Activated CD4-positive, alpha-beta T cell treated with anti-CD3 and anti-CD28 coated beads, Interleukin-2, amount 50 U/mL, for 1 hour (primary cell): ENCODE results near the gene NT5DC4.
A peak's percentile ranks its signal among the peaks of the same experiment; 100 is the strongest.

Source experiments
- DNase-seq: peaks from one replicate; pipeline ENCODE4 v3.0.0-alpha.2; 2020

Gene NT5DC4

DNA sequence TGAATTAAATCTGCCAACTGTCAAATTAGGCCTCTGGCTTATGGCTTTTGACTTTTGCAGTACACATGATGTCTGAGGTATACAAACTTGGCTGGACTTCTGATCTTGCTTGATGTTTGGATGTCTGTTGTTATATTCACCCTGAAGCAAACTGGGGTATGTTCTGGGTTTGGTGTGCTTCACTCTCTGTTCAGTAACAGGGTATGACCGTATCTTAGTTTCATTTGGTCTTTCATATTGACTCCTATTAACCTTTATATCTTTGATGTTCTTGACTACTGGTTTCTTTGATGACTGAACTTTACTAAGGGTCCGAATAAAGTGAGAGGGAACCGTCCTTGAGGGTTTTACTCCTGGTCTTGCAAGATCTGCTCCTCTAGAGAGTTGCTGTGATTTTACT lies 35.4 kb downstream of the NT5DC4 start:
- no peak for DNase-seq

DNA sequence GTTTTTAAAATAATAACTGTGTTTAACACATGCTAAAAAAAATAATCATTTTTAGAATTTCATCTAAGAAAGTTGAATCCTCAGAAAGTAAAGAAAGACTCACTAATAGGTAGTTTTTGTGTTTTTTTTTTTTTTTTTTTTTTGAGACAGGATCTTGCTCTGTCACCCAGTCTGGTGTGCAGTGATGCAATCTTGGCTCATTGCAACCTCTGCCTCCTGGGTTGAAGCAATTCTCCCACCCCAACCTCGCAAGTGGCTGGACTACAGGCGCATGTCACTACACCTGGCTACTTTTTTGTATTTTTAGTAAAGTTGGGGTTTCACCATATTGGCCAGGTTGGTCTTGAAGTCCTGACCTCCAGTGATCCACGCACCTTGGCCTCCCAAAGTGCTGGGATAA lies 36.4 kb downstream of the NT5DC4 start:
- DNase-seq: no peak

DNA sequence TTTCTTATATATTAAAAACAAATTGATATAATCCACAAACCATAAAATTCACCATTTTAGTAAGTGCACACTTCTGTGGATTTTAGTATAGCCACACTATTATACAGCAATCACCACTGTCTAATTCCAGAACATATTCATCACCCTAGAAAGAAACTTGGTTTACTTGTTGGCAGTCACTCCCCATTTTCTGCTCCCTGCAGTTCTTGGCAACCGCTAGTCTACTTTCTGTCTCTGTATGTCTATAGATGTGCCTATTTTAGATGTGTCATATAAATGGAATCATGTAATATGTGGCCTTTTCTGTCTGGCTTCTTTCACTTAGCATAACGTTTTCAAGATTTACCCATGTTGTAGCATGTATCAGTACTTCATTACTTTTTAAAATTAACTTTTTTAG lies 37.9 kb downstream of the NT5DC4 start:
- DNase-seq: no peak

DNA sequence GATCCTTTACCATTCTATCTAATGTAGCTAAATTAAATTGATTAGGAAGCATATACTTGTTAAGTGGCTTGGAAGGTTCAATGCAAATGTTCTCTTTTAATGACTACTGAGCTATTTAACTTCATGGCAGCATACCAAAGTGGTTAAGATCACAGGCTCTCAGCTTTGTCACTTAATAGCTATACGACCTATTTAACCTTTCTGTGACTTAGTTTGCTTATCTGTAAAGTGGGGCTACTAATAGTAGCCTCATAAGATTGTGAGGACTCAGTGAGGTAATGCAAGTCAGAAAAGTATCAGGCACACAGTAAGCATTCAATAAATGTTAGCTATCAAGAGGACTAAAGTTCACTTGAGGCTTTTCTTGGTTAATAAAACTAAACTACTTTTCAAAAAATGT lies 39.3 kb downstream of the NT5DC4 start:
- DNase-seq: no peak

DNA sequence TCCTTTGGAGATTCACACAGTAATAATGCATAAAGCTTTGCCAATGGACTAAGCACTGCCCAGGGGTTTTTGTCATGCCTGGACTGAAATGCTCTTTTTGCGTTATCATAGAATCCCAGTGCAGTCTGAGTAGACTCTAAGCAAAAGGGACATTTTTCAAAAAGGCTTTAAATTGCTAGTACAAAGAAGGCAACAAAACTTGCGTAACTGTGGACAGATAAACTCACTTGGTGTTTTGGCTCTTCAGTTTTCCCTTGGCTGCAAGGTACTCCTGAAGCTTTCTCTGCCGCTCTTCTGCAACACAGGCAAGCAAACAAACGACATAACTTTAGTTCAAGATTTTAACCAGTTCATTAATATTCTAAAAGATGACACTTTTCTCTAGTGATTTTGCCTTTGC lies 41.5 kb downstream of the NT5DC4 start:
- no peak for DNase-seq

DNA sequence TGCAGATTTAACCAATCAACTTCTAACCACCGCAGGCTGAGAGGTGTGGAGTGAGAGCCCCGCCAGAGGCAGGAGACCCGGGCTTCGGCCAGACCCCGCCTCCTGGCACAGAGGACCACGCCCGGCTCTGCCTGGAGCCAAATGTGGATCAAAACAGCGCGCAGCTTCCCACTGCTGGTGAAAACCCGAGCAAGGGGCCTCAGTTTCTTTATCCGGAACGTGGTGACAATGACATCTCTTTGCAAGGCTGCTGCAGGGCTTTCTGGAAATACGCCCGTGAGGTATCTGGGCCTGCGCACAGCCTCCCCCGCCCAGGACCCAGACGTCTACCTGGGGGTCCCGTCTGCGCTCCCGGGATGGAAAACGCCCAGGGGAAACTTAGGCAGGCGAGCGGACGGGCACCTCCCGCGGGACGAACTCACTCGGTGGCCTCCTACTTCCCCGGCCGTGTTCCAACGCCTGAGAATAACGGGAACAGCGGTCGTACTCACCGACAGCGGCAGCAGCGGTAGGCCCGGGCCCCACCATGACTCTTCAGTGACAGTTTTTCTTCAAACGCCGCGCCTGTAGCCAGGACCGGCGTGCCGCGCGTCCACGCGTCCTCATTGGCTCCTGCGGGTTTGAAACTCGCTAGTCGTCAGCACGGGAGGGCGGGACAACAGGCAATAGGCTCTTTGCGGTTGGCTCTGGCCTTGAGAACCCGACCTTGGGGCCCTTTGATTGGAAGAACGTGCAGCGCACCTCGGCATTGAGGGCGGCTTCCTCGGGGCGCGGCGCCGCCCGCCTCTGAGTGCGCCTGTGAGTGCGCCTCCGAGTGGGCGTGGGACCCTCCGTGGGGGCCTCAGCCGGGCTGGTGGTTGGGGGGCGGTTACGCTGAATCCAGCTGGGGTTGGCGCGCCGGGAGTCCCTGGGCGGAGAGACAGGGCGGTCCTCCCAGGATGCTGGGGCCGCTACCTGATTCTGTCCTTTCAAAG lies 43.5 kb downstream of the NT5DC4 start, which contains the start of gene CKAP2L:
Gene CKAP2L, minus strand, starts transcription at position 539 of the 974 bp plus-strand sequence. Its CDS starts 11 bp downstream, at position 528.
- DNase-seq: peak; percentile 94

DNA sequence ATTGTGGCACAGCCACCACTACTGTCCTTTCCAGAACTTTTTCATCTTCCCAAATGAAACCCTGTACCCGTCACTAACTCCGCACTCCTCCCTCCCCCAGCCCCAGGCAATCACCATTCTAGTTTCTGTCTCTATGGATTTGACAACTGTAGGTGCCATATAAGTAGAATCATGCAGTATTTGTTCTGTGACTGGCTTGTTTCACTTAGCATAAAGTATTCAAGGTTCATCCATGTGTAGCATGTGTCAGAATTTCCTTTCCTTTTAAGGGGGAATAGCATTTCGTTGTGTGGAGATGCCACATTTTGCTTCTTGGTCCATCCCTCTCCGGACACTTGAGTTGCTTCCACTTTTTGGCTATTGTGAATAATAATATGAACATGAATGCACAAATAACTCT lies 44.4 kb downstream of the NT5DC4 start:
- no peak for DNase-seq

DNA sequence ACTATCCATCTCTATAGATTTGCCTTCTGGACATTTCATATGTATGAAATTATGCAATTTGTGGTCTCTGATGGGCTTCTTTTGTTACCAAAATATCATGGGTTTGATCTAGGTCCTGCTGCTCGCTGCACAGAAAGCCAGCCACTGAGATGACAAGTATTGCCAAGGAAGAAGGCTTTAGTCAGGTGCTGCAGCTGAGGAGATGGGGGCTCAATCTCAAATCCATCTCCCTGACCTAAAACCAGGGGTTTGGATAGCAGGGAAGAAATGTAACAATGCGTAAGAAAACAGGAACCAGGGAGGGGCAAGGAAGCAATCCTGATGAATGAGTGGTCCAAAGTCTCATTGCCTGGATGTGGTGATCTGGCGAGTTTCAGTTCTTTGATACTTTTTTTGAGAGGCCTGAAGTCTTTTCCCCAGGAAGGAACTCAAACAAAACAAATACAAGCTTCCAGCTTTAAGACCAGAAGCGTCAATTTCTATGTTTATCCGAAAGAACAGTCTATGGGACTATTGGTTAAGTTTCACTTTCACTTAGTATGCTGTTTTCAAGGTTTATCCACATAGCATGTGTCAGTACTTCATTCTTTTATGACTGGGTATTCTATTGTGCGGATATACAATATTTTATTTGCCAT lies 47.0 kb downstream of the NT5DC4 start:
- no peak for DNase-seq

DNA sequence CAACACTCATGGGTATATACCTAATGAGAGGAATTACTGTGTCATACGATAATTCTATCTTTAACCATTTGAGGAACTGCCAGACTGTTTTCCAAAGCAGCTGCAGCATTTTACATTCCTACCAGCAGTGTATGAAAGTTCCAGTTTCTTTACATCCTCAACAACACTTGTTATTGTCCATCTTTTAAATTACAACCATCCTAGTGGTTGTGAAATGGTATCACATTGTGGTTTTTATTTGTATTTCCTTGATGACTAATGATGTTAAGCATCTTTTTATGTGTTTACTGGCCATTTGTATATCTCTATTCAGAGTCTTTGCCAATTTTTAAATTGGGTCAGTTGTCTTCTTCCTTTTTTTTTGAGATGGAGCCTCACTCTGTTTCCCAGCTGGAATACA lies 47.6 kb downstream of the NT5DC4 start:
- DNase-seq: no peak

DNA sequence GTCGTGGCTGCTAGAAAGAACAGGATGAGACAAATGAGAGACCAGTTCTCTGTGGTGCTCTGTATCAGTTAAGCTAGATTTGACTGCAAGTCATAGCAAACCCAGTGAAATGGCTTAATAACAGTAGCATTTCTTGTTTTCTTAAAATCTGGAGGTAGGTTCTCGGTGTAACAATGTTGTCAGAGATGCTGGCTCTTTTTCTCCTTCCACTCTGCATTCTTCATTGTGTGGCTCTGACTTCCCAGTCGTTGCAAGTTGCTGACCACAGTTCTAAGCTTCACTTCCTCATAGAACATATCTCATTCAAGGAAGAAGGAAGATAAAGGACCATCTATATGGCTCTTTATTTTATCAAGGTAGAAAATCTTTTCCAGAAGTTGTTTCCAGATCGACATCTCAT lies 51.5 kb downstream of the NT5DC4 start:
- DNase-seq: no peak

DNA sequence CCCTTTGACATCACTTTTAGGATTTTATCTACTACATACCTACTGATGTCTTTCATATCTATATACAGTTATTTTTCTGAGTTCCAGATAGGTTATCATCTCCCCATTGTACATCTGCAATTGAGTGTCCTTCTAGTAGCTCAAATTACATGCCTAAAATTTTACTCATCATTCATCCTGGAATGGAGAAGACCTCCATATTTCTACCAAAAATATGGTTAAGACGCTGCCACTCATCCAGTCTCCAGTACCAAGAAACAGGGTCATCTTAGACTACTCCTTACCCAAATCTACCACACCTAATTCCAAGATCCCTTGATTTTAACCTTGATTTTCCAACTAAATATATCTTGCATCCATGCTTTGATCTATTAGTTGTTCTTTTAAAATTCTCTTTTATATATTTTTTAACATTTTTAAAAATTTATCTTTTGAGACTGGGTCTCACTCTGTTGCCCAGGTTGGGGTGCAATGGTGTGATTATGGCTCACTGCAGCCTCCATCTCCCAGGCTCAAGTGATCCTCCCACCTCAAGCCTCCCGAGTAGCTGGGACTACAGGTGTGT lies 52.2 kb downstream of the NT5DC4 start:
- no peak for DNase-seq

DNA sequence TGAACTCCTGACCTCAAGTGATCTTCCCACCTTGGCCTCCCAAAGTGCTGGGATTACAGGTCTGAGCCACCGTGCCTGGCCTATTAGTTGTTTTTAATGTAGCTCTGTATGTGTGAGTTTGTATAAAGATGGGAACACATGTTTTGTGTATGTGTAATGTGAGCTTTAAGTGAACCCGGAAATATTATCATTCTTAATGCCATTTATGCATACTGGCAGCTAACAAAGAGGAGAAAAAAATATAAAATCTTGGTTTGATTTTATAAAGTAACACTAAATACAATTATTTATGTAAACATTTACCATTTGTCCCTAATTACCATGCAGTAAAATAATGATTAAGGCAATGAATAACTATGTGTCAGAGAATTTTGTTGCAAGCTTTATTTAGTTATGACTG lies 52.7 kb downstream of the NT5DC4 start:
- DNase-seq: no peak

DNA sequence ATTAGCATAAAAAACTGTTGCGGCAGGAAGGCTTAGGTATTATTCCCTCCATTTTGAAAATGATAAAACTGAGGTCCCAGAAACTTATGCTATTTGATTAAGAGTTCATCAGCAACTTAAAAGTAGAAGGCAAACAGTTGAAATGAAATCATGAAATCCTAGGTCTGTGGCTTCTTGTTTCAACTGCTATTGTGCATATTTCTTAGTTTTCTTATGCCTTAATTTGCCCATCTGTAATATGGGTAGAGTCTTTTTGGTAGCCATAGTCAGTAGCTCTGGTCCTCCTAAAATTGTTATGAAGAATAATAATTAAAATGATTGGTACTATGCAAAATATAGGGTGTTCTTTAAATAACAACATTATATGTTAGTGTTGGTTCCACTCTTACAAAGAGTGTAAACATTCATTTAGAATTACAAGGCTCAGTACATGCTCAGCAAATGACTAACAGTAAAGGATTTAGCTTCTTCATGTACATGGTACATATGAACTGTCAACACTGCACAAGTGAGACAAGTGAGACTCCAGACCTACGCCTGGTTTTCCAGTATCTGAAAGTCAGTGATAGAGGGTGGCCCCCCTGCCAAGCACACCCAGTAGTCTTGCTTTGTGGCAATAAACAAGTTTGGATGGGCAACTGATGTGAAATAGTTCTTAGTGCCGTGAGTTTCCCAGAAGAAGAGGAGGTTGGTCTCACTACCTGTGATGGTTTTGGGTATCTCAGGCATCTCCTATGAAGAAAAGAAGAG lies 53.9 kb downstream of the NT5DC4 start:
- DNase-seq: no peak

DNA sequence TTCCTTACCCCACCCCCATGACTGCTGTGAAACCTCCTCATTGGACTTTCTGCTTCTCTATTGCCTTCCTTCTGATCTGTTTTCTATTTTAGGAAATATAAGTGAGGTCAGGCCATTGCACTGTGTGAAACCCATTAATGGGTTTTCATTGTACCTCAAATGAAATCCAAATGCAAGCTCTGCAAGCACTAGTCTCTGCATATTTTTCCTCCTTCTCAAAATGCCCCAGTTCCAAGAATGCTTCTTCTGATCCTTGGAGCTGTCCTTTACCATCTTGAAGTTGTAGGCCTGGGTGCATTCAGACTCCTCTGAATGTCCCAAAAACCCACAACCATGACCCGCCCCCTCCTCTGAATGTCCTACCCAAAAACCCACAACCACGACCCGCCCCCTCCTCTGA lies 55.3 kb downstream of the NT5DC4 start:
- no peak for DNase-seq

DNA sequence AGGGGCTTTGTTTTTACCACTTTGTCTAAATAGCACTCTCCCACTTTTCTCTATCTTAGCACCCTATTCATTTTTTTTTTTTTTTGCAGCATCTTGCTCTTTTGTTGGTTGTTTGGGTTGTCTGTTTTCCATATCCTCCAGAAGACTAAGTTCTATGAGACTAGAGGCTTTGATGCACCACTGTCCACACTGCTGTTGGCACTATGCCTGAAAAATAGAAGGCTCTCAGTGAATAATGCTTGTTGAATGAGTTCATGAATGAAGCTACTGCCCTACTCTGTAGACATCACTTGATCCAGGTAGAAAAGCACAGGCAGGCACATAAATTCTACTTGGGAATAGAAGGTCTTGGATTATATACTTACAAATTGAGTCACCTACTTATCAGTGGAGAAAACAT lies 56.2 kb downstream of the NT5DC4 start:
- DNase-seq: no peak

DNA sequence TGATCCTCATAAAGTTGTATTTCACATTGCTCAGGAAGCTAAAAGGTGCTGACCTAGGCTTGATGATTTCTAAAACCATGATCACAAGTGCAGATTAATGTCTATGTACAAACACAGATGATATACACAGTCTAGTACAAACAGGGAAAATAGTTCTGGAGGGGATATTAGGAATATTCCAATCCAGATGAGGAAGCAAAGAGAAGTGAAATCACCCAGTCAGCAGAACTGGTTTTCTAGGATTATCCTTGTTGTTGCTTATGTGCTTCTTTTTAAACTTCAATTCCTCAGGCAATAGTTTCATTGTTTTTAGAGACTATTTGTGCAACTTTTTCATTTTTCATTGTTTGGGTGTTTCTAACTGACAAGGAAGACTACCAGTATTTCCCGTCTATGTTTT lies 58.8 kb downstream of the NT5DC4 start:
- DNase-seq: no peak

DNA sequence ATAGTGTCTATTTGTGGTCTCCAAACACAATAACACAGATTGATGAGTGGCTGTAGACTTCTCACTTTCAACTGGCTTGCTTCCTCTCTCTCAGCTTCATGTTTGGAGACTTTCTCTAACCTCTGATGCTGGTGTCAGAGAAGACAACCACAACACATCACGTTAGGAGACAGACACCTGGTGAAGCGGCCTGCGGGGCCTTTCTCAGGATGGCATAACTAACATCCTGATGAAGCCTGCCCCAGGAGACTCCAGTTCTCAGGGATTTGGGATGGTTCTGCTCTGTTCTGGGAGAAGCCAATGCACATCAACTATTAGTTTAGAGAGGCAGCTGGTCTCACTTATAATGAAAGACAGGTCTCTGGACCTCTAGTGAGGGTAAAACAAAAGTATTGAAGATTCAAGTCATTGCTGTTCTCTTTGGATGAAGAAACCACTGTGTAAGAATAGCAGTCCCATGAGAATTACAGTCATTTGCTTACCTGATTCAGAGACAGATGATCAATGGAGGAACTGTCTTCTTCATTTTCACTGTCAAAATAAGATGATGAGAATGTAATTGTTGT lies 61.5 kb downstream of the NT5DC4 start:
- no peak for DNase-seq

DNA sequence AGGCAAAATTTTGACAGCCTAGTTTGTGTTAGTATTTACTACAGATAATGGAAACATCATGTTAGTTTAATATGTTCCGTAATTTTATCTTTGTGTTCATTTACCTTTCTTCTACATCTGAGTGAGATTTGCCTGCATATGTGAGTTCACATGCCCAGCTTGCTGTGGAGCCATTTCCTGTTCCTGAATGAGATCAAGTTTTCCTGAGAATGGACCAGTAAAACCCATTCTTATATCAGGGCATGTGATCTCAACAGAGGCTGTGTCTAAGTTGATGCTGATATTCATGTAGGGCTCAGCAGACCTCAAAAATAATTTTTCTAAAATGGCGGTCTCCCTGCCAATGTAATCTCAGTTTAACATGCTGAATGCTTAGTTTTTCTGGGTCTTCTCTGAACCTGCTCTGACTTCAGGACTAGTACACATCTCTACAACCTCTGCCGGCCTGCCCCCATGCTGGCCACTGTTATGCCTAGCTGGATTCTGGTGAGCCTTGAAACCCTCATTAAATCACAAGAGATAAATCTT lies 62.4 kb downstream of the NT5DC4 start:
- DNase-seq: no peak

DNA sequence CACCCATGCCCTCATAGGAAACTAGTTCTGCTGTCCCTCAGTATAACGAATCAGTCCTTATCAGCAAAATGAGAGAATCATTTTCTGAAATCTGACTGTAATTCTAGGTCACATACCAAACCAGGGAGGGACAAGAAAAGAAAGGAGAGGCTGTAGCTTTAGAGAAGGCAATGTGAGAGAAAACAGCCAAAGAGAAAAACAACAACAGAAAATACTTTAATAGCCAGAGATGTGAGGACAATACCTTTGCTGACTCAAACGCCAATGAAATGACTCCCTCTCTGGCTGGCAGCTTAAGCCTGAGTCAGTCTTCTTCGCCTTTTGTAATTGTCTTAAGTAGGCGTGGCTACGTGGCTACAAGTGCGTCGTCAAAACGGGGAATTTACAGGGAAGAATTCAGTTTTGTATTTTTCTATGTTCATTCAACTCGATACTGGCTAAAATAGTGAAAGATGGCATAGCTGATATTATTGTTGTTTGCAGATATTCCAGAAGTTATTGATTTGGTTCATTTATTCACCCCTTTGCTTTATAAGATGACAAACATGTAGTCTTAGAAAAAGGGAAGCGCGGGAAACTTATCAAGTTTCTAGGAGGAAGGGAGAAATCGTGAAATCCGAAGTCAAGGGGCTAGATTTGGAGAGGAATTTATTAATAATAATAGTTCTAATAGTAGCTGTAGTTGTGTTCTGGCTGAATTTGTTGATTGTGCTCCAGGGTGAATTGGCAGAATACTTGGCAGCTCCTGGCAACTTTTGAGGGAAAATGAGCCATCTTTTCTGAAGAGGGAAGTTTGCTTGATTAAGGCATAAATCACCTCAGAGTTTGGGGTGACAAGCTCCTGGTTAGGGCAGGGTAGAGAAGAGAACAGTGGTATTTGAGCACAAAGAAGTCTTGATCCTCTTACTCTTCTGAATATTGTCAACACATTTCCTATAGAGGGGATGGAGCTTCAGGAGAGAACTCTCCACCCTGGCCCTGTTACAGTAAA lies 63.7 kb downstream of the NT5DC4 start, which contains the start of gene IL1A:
Gene IL1A, minus strand, starts transcription at position 295 of the 991 bp plus-strand sequence. CDS start 723 bp downstream, outside the sequence.
- no peak for DNase-seq

DNA sequence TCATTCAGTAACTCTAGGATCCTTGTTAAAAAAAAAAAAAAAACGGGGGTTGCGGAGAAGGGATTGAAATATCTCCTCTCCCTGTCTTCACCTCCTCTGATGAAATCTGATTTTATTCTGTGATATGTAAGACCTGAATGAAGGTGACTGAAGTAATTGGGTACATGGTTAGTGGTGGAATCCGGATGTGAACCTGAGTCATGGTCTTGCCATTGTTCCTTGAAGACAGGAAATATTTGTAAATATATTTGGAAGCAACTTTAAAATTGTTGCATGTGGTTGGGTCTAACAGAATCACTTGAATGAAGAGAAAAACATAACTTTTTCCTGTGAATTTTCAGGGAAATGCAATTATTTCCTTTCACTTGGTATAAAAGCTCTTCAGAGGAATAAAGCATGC lies 66.5 kb downstream of the NT5DC4 start:
- DNase-seq: no peak

DNA sequence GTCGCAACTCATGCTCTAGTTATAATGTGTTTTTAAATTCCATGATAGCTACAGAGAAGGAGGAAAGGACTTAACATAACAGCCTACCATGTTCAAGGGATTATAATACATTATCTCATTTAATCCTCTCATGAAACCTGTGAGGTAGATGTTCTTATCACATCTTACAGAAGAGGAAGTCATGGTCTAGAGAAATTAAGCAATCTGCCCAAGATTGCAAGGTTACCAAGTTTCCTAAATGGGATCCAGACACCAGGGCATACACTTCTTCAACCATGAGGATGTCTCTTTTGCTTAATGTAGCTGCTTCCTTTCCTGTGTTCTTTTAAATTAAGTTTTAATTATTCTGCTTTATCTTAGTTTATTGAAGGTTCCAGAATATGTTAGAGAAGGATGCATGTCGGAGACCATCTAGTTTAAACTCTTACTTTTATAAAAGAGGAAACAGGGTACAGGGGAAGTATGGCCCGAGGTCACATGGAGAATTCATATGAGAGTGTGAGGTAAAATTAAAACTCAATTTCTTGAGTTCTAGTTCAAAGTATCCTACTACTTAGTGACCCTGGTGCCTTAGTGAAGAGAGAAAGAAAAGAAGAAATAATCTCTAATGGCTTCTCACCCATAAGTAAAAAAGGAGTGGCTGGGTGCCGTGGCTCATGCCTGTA lies 67.0 kb downstream of the NT5DC4 start:
- no peak for DNase-seq
